A549 (cell line): ENCODE measurements around the gene MPPED2. TPM values are rescaled to one million over a fixed set of nuclear protein-coding genes. Genes with fewer than 3 reads are reported as not detected.

ENCODE experiments used
- ATAC-seq, 2 experiments: fragments of 200-7000 bp in 1 of 2; fragments of >200 bp in 1 of 2; cut with Nextera tagmentation in 1 of 2; cut with Tn5 transposase in 1 of 2; 3 replicates each; pipeline versions ENCODE4 v1.8.0 to v1.9.1; 2018 to 2020; ENCODE audit warnings: mild to moderate bottlenecking in 1 of 2, moderate library complexity in 1 of 2
- CTCF ChIA-PET: fragments of 300-600 bp; sonication (Branson Sonifier 250); formaldehyde crosslinking; extraction: SDS; loops from one replicate; lab custom pipeline; 2021; ENCODE audit warnings: antibody characterized with exemption, inconsistent platforms; lab: Yijun Ruan, JAX
- POLR2A ChIA-PET: fragments of 350-600 bp; formaldehyde crosslinking; extraction: SDS; loops from one replicate; lab custom pipeline; 2021; ENCODE audit warnings: antibody characterized with exemption, inconsistent platforms; lab: Yijun Ruan, JAX
- DNase-seq, 2 experiments: peaks; one replicate each; pipeline versions ENCODE4 v3.0.0 to v3.0.0-alpha.2; 2011 to 2016; ENCODE audit warnings: low read depth in 1 of 2, low spot score in 1 of 2
- FAIRE-seq: peaks from 2 replicates; lab custom pipeline; 2011; peaks lifted over from hg19 to GRCh38; lab: Jason Lieb, UNC
- H3K27ac ChIP-seq, 2 experiments: fragments of >200 bp; sonication (Bioruptor Twin); formaldehyde crosslinking; 3 replicates each; pipeline ENCODE4 v1.5.1; 2016 to 2017
- H3K4me1 ChIP-seq: fragments of >200 bp; sonication (Bioruptor Twin); formaldehyde crosslinking; 3 replicates; pipeline ENCODE4 v1.6.1; 2016
- H3K4me2 ChIP-seq: fragments of >200 bp; sonication (Bioruptor Twin); formaldehyde crosslinking; 3 replicates; pipeline ENCODE4 v1.6.1; 2016
- H3K4me3 ChIP-seq: fragments of >200 bp; sonication (Bioruptor Twin); formaldehyde crosslinking; 3 replicates; pipeline ENCODE4 v1.5.1; 2016
- H3K9me3 ChIP-seq: fragments of >200 bp; sonication (Bioruptor Twin); formaldehyde crosslinking; 3 replicates; pipeline ENCODE4 v1.6.1; 2016
- CBX2 ChIP-seq: fragments of 200-600 bp; sonication (generic); IDR thresholded peaks from 2 replicates; pipeline ENCODE4 v1.6.1; 2016; ENCODE audit warnings: low read depth, mild to moderate bottlenecking, borderline replicate concordance
- CHD2 ChIP-seq: fragments of 150-350 bp; IDR thresholded peaks from 2 replicates; pipeline ENCODE4 v1.6.1; 2014; ENCODE audit warnings: low read length; ENCODE audit not compliant: partially characterized antibody
- EHF ChIP-seq: fragments of 250-450 bp; sonication (Bioruptor Pico); IDR thresholded peaks from 2 replicates; pipeline ENCODE4 v1.5.0; 2020; ENCODE audit warnings: mild to moderate bottlenecking
- EHMT2 ChIP-seq: fragments of 200-600 bp; sonication (generic); IDR thresholded peaks from 2 replicates; pipeline ENCODE4 v1.6.1; 2016; ENCODE audit warnings: antibody characterized with exemption, low read depth, mild to moderate bottlenecking, moderate library complexity
- EP300 ChIP-seq, 2 experiments: fragments of >200 bp; sonication (Bioruptor Twin); formaldehyde crosslinking; IDR thresholded peaks; 2 replicates in 1 of 2; 3 replicates in 1 of 2; pipeline ENCODE4 v1.6.1; 2016 to 2017
- FOSB ChIP-seq: fragments of 250-450 bp; sonication (Bioruptor Pico); IDR thresholded peaks from 2 replicates; pipeline ENCODE4 v1.5.0; 2020; ENCODE audit warnings: mild to moderate bottlenecking, moderate library complexity
- FOSL2 ChIP-seq, 2 experiments: fragments of 450-650 bp in 1 of 2; fragments of >200 bp in 1 of 2; sonication (Bioruptor Twin) in 1 of 2; formaldehyde crosslinking; IDR thresholded peaks; 2 replicates each; pipeline versions ENCODE4 v1.5.0 to v1.6.1; 2016 to 2020; ENCODE audit warnings: mild to moderate bottlenecking in 1 of 2, moderate library complexity in 1 of 2
- FOXS1 ChIP-seq: fragments of 250-450 bp; sonication (Bioruptor Pico); IDR thresholded peaks from 2 replicates; pipeline ENCODE4 v1.5.0; 2020; ENCODE audit warnings: mild to moderate bottlenecking, moderate library complexity
- GATA3 ChIP-seq: IDR thresholded peaks from 2 replicates; pipeline ENCODE4 v1.6.1; 2012; ENCODE audit warnings: borderline replicate concordance
- HDAC2 ChIP-seq: fragments of 200-600 bp; sonication (generic); IDR thresholded peaks from 2 replicates; pipeline ENCODE4 v1.6.1; 2016
- HEYL ChIP-seq: fragments of 250-450 bp; sonication (Bioruptor Pico); IDR thresholded peaks from 2 replicates; pipeline ENCODE4 v1.8.0; 2021; ENCODE audit warnings: mild to moderate bottlenecking, moderate library complexity
- HOXB13 ChIP-seq: fragments of 250-450 bp; sonication (Bioruptor Pico); IDR thresholded peaks from 2 replicates; pipeline ENCODE4 v1.5.0; 2020; ENCODE audit warnings: low read depth, mild to moderate bottlenecking, moderate library complexity
- HOXB5 ChIP-seq: fragments of 250-450 bp; sonication (Bioruptor Pico); IDR thresholded peaks from 2 replicates; pipeline ENCODE4 v1.5.0; 2020; ENCODE audit warnings: mild to moderate bottlenecking, moderate library complexity
- JUNB ChIP-seq: fragments of >200 bp; sonication (Bioruptor Twin); formaldehyde crosslinking; IDR thresholded peaks from 2 replicates; pipeline ENCODE4 v1.6.1; 2016
- MAZ ChIP-seq: fragments of 150-350 bp; IDR thresholded peaks from 2 replicates; pipeline ENCODE4 v1.6.1; 2014; ENCODE audit warnings: antibody characterized with exemption, low read depth, low read length, borderline replicate concordance
- NFE2L2 ChIP-seq: fragments of 150-350 bp; conservative IDR thresholded peaks from 2 replicates; pipeline ENCODE4 v1.6.1; 2014; ENCODE audit warnings: low read length
- NPAS2 ChIP-seq: fragments of 250-450 bp; sonication (Bioruptor Pico); IDR thresholded peaks from 2 replicates; pipeline ENCODE4 v1.8.0; 2022; ENCODE audit warnings: mild to moderate bottlenecking, moderate library complexity, borderline replicate concordance
- RAD21 ChIP-seq, 2 experiments: fragments of >200 bp in 1 of 2; sonication (Bioruptor Twin) in 1 of 2; formaldehyde crosslinking in 1 of 2; IDR thresholded peaks in 1 of 2; conservative IDR thresholded peaks in 1 of 2; 2 replicates in 1 of 2; 3 replicates in 1 of 2; pipeline ENCODE4 v1.6.1; 2012 to 2018; ENCODE audit warnings: inconsistent platforms in 1 of 2
- RFX5 ChIP-seq: fragments of 450-650 bp; IDR thresholded peaks from 2 replicates; pipeline ENCODE4 v1.7.1; 2014; ENCODE audit warnings: antibody characterized with exemption, mild to moderate bottlenecking, moderate library complexity
- SMC3 ChIP-seq: fragments of >200 bp; sonication (Bioruptor Twin); formaldehyde crosslinking; IDR thresholded peaks from 3 replicates; pipeline ENCODE4 v1.6.1; 2018; ENCODE audit warnings: inconsistent platforms
- TFCP2L1 ChIP-seq: fragments of 250-450 bp; sonication (Bioruptor Pico); IDR thresholded peaks from 2 replicates; pipeline ENCODE4 v1.5.0; 2021; ENCODE audit warnings: mild to moderate bottlenecking
- TP53 ChIP-seq: fragments of 250-450 bp; sonication (Bioruptor Pico); IDR thresholded peaks from 2 replicates; pipeline ENCODE4 v1.5.0; 2021; ENCODE audit warnings: mild to moderate bottlenecking, moderate library complexity
- ZFP36 ChIP-seq: fragments of 450-650 bp; IDR thresholded peaks from 2 replicates; pipeline ENCODE4 v1.6.1; 2014; ENCODE audit warnings: borderline replicate concordance; ENCODE audit not compliant: partially characterized antibody
- WGBS: methylation state at CpG from one replicate; pipeline ENCODE4 v1.1.6; 2017; ENCODE audit errors: missing lambda C conversion rate; 5-methylcytosine and 5-hydroxymethylcytosine counted together
- polyA plus RNA-seq, 4 experiments: library from polyadenylated mRNA; depleted of rRNA in 3 of 4; stranded (reverse); fragments of >200 nt; fragmentation: RNase III in 1 of 4; extraction: RNeasy Plus Mini Kit Qiagen cat#74134 plus additional on column Dnase treatment in 1 of 4; gene quantifications; 2 replicates in 3 of 4; 3 replicates in 1 of 4; pipeline ENCODE4 v1.2.3, GENCODE V29; 2011 to 2017
- TF ChIP-seq, protein P1 (sequence below): fragments of 450-650 bp; IDR thresholded peaks from 2 replicates; pipeline ENCODE4 v1.6.1; 2014; ENCODE audit warnings: antibody characterized with exemption
- TF ChIP-seq, protein P2 (sequence below): fragments of 200-600 bp; sonication (generic); IDR thresholded peaks from 2 replicates; pipeline ENCODE4 v1.6.1; 2016; ENCODE audit warnings: antibody characterized with exemption, mild to moderate bottlenecking, moderate library complexity
- TF ChIP-seq, protein P3 (sequence below): IDR thresholded peaks from 2 replicates; pipeline ENCODE4 v1.6.1; 2012
- TF ChIP-seq, protein P4 (sequence below): IDR thresholded peaks from 2 replicates; pipeline ENCODE4 v1.6.1; 2012; ENCODE audit warnings: low read depth, borderline replicate concordance
- TF ChIP-seq, protein P5 (sequence below): fragments of 150-350 bp; IDR thresholded peaks from 2 replicates; pipeline ENCODE4 v1.6.1; 2014; ENCODE audit warnings: low read depth, mild to moderate bottlenecking, low read length
- TF ChIP-seq, protein P6 (sequence below): fragments of 250-450 bp; sonication (Bioruptor Pico); IDR thresholded peaks from 2 replicates; pipeline ENCODE4 v1.5.0; 2021; ENCODE audit warnings: mild to moderate bottlenecking, moderate library complexity, borderline replicate concordance
- TF ChIP-seq, protein P7 (sequence below): IDR thresholded peaks from 2 replicates; pipeline ENCODE4 v1.6.1; 2012

The MPPED2 gene
- polyA plus RNA-seq, 2 of the 4 experiments (the other 2 are of a cell fraction) = not detected

DNA sequence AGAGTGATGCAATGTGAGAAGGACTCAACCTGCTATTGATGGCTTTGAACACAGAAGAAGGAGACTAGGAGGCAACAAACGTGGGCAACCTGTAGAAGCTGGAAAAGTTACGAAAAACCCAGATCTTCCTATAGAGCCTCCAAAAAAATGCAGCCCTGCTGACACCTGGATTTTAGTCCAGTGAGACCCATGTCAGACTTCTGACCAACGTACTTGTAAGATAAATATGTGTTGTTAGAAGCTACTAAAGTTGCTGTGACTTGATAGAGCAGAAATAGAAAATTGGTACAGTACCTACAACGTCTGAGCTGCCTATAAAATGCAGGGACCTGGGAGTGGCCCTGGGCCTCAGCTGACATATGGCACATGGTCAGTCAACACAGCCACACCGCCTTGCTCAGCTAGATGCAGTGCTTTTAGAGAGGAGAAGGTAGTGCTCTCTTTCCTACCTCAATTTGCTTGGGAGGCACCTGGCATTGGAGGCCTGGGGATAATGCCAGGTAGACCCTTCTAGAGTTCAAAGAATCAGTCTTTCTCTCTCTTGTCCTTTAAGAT, 165.8 kb downstream of the MPPED2 start:
- ChIA-PET CTCF (no interaction called here), POLR2A (no interaction called here)
- Histone ChIP-seq H3K4me3 (no peak overlapping the region), H3K27ac (no peak overlapping the region), H3K4me2 (no peak overlapping the region), H3K4me1 (no peaks in the 10 kb centered on the region), H3K9me3 (no peaks in the 10 kb centered on the region)
- 3% methylated on average over 5 of the region's 5 CpGs for WGBS
- TF ChIP-seq, protein P1, sequence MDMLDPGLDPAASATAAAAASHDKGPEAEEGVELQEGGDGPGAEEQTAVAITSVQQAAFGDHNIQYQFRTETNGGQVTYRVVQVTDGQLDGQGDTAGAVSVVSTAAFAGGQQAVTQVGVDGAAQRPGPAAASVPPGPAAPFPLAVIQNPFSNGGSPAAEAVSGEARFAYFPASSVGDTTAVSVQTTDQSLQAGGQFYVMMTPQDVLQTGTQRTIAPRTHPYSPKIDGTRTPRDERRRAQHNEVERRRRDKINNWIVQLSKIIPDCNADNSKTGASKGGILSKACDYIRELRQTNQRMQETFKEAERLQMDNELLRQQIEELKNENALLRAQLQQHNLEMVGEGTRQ = no peak
- TF ChIP-seq TP53 (no peak), FOSB (no peak), EHF (no peak), CBX2 (no peak), NFE2L2 (no peak), FOXS1 (CRISPR knock-in tag) (no peak), HOXB5 (CRISPR knock-in tag) (no peak), HDAC2 (no peak), EP300 (IDR thresholded peaks at IDR 0.05) (no peak), EHMT2 (no peak), ZFP36 (no peak), RFX5 (no peak)
- TF ChIP-seq, protein P2, sequence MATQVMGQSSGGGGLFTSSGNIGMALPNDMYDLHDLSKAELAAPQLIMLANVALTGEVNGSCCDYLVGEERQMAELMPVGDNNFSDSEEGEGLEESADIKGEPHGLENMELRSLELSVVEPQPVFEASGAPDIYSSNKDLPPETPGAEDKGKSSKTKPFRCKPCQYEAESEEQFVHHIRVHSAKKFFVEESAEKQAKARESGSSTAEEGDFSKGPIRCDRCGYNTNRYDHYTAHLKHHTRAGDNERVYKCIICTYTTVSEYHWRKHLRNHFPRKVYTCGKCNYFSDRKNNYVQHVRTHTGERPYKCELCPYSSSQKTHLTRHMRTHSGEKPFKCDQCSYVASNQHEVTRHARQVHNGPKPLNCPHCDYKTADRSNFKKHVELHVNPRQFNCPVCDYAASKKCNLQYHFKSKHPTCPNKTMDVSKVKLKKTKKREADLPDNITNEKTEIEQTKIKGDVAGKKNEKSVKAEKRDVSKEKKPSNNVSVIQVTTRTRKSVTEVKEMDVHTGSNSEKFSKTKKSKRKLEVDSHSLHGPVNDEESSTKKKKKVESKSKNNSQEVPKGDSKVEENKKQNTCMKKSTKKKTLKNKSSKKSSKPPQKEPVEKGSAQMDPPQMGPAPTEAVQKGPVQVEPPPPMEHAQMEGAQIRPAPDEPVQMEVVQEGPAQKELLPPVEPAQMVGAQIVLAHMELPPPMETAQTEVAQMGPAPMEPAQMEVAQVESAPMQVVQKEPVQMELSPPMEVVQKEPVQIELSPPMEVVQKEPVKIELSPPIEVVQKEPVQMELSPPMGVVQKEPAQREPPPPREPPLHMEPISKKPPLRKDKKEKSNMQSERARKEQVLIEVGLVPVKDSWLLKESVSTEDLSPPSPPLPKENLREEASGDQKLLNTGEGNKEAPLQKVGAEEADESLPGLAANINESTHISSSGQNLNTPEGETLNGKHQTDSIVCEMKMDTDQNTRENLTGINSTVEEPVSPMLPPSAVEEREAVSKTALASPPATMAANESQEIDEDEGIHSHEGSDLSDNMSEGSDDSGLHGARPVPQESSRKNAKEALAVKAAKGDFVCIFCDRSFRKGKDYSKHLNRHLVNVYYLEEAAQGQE = no peak
- TF ChIP-seq, protein P3, sequence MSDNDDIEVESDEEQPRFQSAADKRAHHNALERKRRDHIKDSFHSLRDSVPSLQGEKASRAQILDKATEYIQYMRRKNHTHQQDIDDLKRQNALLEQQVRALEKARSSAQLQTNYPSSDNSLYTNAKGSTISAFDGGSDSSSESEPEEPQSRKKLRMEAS = no peak
- TF ChIP-seq, protein P4, sequence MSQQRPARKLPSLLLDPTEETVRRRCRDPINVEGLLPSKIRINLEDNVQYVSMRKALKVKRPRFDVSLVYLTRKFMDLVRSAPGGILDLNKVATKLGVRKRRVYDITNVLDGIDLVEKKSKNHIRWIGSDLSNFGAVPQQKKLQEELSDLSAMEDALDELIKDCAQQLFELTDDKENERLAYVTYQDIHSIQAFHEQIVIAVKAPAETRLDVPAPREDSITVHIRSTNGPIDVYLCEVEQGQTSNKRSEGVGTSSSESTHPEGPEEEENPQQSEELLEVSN = no peak
- DNase-seq = no peak
- FAIRE-seq = no peak
- ATAC-seq = no peak

DNA sequence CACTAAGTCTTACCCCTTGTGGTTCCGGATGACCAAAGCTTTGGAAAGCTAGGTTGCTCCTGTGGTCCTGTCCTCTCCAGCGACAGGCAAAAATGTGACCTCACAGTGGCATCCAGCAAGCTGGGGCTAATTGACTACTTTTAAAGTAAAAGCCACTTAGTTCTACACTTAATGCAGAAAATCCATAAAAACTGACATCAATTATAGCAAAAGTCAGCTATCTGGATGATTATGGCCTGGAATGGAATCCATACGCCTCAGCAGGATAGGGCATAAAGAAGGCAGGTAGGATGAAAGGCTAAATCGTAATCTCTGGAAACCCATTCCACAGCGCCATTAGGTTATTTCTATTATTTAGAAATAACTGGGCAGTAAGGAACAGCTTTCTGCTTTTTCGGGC, 171.3 kb downstream of the MPPED2 start:
- H3K4me1 ChIP-seq = no peaks in the 10 kb centered on the region
- ChIA-PET CTCF (no interaction called here), POLR2A (no interaction called here)
- 38% methylated on average over 6 of the region's 6 CpGs for WGBS
- ATAC-seq (no peak), DNase-seq (no peak), FAIRE-seq (no peak)
- no peaks in the 10 kb centered on the region for H3K9me3 ChIP-seq
- no peak overlapping the region for H3K27ac ChIP-seq
- no peak overlapping the region for H3K4me2 ChIP-seq
- H3K4me3 ChIP-seq = no peak overlapping the region
- no peak for TF ChIP-seq HOXB13
- no peak for TF ChIP-seq SMC3
- no peak for TF ChIP-seq NFE2L2
- no peak for TF ChIP-seq FOSL2 (IDR thresholded peaks at IDR 0.05)
- no peak for TF ChIP-seq FOSL2 (CRISPR knock-in tag; IDR thresholded peaks at IDR 0.05)
- TF ChIP-seq CHD2 = no peak
- TF ChIP-seq TFCP2L1 (CRISPR knock-in tag) = no peak
- TF ChIP-seq MAZ = no peak
- TF ChIP-seq, protein P5, sequence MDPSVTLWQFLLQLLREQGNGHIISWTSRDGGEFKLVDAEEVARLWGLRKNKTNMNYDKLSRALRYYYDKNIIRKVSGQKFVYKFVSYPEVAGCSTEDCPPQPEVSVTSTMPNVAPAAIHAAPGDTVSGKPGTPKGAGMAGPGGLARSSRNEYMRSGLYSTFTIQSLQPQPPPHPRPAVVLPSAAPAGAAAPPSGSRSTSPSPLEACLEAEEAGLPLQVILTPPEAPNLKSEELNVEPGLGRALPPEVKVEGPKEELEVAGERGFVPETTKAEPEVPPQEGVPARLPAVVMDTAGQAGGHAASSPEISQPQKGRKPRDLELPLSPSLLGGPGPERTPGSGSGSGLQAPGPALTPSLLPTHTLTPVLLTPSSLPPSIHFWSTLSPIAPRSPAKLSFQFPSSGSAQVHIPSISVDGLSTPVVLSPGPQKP = no peak
- TF ChIP-seq GATA3 = no peak
- TF ChIP-seq RAD21 (conservative IDR thresholded peaks at IDR 0.05 in 1 of 2, IDR thresholded peaks at IDR 0.05 in 1 of 2) = no peak
- TF ChIP-seq, protein P6, sequence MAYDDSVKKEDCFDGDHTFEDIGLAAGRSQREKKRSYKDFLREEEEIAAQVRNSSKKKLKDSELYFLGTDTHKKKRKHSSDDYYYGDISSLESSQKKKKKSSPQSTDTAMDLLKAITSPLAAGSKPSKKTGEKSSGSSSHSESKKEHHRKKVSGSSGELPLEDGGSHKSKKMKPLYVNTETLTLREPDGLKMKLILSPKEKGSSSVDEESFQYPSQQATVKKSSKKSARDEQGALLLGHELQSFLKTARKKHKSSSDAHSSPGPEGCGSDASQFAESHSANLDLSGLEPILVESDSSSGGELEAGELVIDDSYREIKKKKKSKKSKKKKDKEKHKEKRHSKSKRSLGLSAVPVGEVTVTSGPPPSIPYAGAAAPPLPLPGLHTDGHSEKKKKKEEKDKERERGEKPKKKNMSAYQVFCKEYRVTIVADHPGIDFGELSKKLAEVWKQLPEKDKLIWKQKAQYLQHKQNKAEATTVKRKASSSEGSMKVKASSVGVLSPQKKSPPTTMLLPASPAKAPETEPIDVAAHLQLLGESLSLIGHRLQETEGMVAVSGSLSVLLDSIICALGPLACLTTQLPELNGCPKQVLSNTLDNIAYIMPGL = no peak
- no peak for TF ChIP-seq NPAS2 (CRISPR knock-in tag)
- TF ChIP-seq, protein P7, sequence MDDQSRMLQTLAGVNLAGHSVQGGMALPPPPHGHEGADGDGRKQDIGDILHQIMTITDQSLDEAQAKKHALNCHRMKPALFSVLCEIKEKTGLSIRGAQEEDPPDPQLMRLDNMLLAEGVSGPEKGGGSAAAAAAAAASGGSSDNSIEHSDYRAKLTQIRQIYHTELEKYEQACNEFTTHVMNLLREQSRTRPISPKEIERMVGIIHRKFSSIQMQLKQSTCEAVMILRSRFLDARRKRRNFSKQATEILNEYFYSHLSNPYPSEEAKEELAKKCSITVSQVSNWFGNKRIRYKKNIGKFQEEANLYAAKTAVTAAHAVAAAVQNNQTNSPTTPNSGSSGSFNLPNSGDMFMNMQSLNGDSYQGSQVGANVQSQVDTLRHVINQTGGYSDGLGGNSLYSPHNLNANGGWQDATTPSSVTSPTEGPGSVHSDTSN = no peak
- TF ChIP-seq JUNB = no peak
- TF ChIP-seq HEYL (CRISPR knock-in tag) = no peak
